Neural cell (in vitro differentiated cells): ENCODE measurements around the gene TULP3. TPM values are rescaled to one million over a fixed set of nuclear protein-coding genes. Genes with fewer than 3 reads are reported as not detected.

Source experiments
- H2AFZ ChIP-seq: fragments of 200-600, 300-800 bp; sonication (generic), shearing (Covaris generic); 2 replicates; pipeline ENCODE4 v1.6.0; 2014; ENCODE audit warnings: low read depth, mild to moderate bottlenecking, antibody characterized with exemption, low read length, moderate library complexity
- H3F3A ChIP-seq: fragments of 200-600 bp; shearing (Covaris generic); 2 replicates; pipeline ENCODE4 v1.6.1; 2016; ENCODE audit warnings: mild to moderate bottlenecking, moderate library complexity, mixed read lengths, antibody characterized with exemption, low read length; ENCODE audit not compliant: insufficient read depth, poor library complexity, severe bottlenecking
- H3K27ac ChIP-seq: fragments of 200-600, 300-800 bp; sonication (generic), shearing (Covaris generic); 2 replicates; pipeline ENCODE4 v1.5.1; 2014; ENCODE audit warnings: mild to moderate bottlenecking, low read length, moderate library complexity
- H3K27me3 ChIP-seq: fragments of 300-800, 200-600 bp; sonication (generic), shearing (Covaris generic); 2 replicates; pipeline ENCODE4 v1.6.0; 2014; ENCODE audit warnings: mild to moderate bottlenecking, low read depth, low read length, moderate library complexity; ENCODE audit not compliant: insufficient read depth
- H3K36me3 ChIP-seq: fragments of 300-800, 200-600 bp; sonication (generic), shearing (Covaris generic); 2 replicates; pipeline ENCODE4 v1.5.1; 2014; ENCODE audit warnings: mild to moderate bottlenecking, antibody characterized with exemption, low read length, moderate library complexity; ENCODE audit not compliant: insufficient read depth
- H3K4me2 ChIP-seq: fragments of 300-800, 200-600 bp; sonication (generic), shearing (Covaris generic); 2 replicates; pipeline ENCODE4 v1.6.0; 2014; ENCODE audit warnings: mild to moderate bottlenecking, low read length
- H3K4me3 ChIP-seq: fragments of 300-800, 200-600 bp; sonication (generic), shearing (Covaris generic); 2 replicates; pipeline ENCODE4 v1.5.1; 2014; ENCODE audit warnings: mild to moderate bottlenecking, low read length, moderate library complexity
- H3K79me2 ChIP-seq: fragments of 200-600 bp; shearing (Covaris generic); replicated peaks from 2 replicates; pipeline ENCODE4 v1.6.0; 2014; ENCODE audit warnings: mild to moderate bottlenecking, low read length, moderate library complexity; ENCODE audit not compliant: insufficient read depth
- H3K9ac ChIP-seq: fragments of 300-800, 200-600 bp; sonication (generic), shearing (Covaris generic); 2 replicates; pipeline ENCODE4 v1.6.1; 2016; ENCODE audit warnings: mild to moderate bottlenecking, low read length, mixed read lengths
- H3K9me2 ChIP-seq: fragments of 200-600 bp; shearing (Covaris generic); 2 replicates; pipeline ENCODE4 v1.6.1; 2016; ENCODE audit warnings: mild to moderate bottlenecking, low read length, mixed read lengths; ENCODE audit not compliant: insufficient read depth
- H3K9me3 ChIP-seq: fragments of 200-600, 300-800 bp; sonication (generic), shearing (Covaris generic); 2 replicates; pipeline ENCODE4 v1.6.1; 2016; ENCODE audit warnings: mild to moderate bottlenecking, mixed run types, low read length, moderate library complexity, mixed read lengths
- H4K20me1 ChIP-seq: fragments of 200-600 bp; shearing (Covaris generic); 2 replicates; pipeline ENCODE4 v1.6.1; 2016; ENCODE audit warnings: mild to moderate bottlenecking, mixed run types; ENCODE audit not compliant: insufficient read depth
- CTCF ChIP-seq: fragments of 450-650 bp; IDR thresholded peaks from 2 replicates; pipeline ENCODE4 v1.5.1; 2014; ENCODE audit warnings: antibody characterized with exemption, mild to moderate bottlenecking, moderate library complexity; ENCODE audit not compliant: poor library complexity, severe bottlenecking
- EP300 ChIP-seq: fragments of 450-650 bp; conservative IDR thresholded peaks from 2 replicates; pipeline ENCODE4 v1.6.1; 2014; ENCODE audit warnings: antibody characterized with exemption, mild to moderate bottlenecking, moderate library complexity; ENCODE audit not compliant: poor library complexity, severe bottlenecking
- EZH2 ChIP-seq: fragments of 200-600, 300-800 bp; shearing (Covaris generic), sonication (generic); IDR thresholded peaks from 2 replicates; pipeline ENCODE4 v1.6.1; 2014; ENCODE audit warnings: antibody characterized with exemption, low read length, borderline replicate concordance, mild to moderate bottlenecking; ENCODE audit not compliant: insufficient read depth, poor library complexity, severe bottlenecking
- MXI1 ChIP-seq: fragments of 450-650 bp; conservative IDR thresholded peaks from 2 replicates; pipeline ENCODE4 v1.6.1; 2014; ENCODE audit warnings: antibody characterized with exemption, mild to moderate bottlenecking; ENCODE audit not compliant: poor library complexity, severe bottlenecking
- POLR2AphosphoS5 ChIP-seq: IDR thresholded peaks from 2 replicates; pipeline ENCODE4 v1.6.1; 2012
- RAD21 ChIP-seq: fragments of 450-650 bp; conservative IDR thresholded peaks from 2 replicates; pipeline ENCODE4 v1.6.1; 2014; ENCODE audit warnings: antibody characterized with exemption, mild to moderate bottlenecking, moderate library complexity
- REST ChIP-seq: IDR thresholded peaks from 2 replicates; pipeline ENCODE4 v1.6.1; 2012; ENCODE audit warnings: borderline replicate concordance
- SMC3 ChIP-seq: fragments of 450-650 bp; conservative IDR thresholded peaks from 2 replicates; pipeline ENCODE4 v1.6.1; 2014; ENCODE audit warnings: antibody characterized with exemption, mild to moderate bottlenecking, moderate library complexity; ENCODE audit not compliant: poor library complexity
- TAF1 ChIP-seq: IDR thresholded peaks from 2 replicates; pipeline ENCODE4 v1.6.1; 2012; ENCODE audit warnings: low read depth
- polyA plus RNA-seq: library from polyadenylated mRNA; depleted of rRNA; stranded (reverse); fragments of >200 nt; gene quantifications from 2 replicates; pipeline ENCODE4 v1.2.3, GENCODE V29; 2014

The TULP3 gene
- polyA plus RNA-seq, 1 donor from 2014 or later = 9.3 TPM

GRCh38 chr12:2876431-2877046, 14.2 kb upstream of the TULP3 start:
- peak overlapping the region; percentile 86 for H3K4me3 ChIP-seq
- peaks cover 29% of the 10 kb centered on the region for H3K79me2 ChIP-seq
- H3K9me2 ChIP-seq = no peaks in the 10 kb centered on the region
- H3K4me2 ChIP-seq = no peak overlapping the region
- no peak overlapping the region for H3K9ac ChIP-seq
- no peaks in the 10 kb centered on the region for H3K27me3 ChIP-seq
- H3K27ac ChIP-seq = no peak overlapping the region
- no peaks in the 10 kb centered on the region for H3K9me3 ChIP-seq
- H3F3A ChIP-seq = no peaks in the 10 kb centered on the region
- TF ChIP-seq POLR2AphosphoS5 (no peak), REST (no peak), RAD21 (no peak), EP300 (no peak), TAF1 (no peak), CTCF (no peak), MXI1 (no peak), SMC3 (no peak), EZH2 (no peak)
- H4K20me1 ChIP-seq = no peaks in the 10 kb centered on the region
- no peak overlapping the region for H2AFZ ChIP-seq
- no peaks in the 10 kb centered on the region for H3K36me3 ChIP-seq

GRCh38 chr12:2877047-2877952, 13.4 kb upstream of the TULP3 start, which contains the start of the genes FOXM1 and RHNO1:
Gene FOXM1 (minus strand): TSS chr12:2877174. CDS start chr12:2874478, 2,696 bp downstream.
Gene RHNO1 (plus strand): TSS chr12:2877223. CDS start chr12:2885367, 8,144 bp downstream.
- Histone ChIP-seq H2AFZ (peak within 1 kb of the TSS; percentile 81), H3K36me3 (no peaks in the 10 kb centered on the region), H3K79me2 (peaks cover 32% of the 10 kb centered on the region), H4K20me1 (no peaks in the 10 kb centered on the region), H3K27ac (peak within 1 kb of the TSS; percentile 80), H3K9ac (peak within 1 kb of the TSS; percentile 85), H3F3A (no peaks in the 10 kb centered on the region), H3K4me2 (peak within 1 kb of the TSS; percentile 74), H3K9me3 (no peaks in the 10 kb centered on the region), H3K9me2 (no peaks in the 10 kb centered on the region), H3K27me3 (no peaks in the 10 kb centered on the region), H3K4me3 (peak within 1 kb of the TSS; percentile 86)
- TF ChIP-seq SMC3 = peak; percentile 11
- TF ChIP-seq MXI1 = peak; percentile 82
- no peak for TF ChIP-seq CTCF
- no peak for TF ChIP-seq EZH2
- peak; percentile 15 for TF ChIP-seq EP300
- peak; percentile 14 for TF ChIP-seq RAD21
- peak; percentile 96 for TF ChIP-seq POLR2AphosphoS5
- TF ChIP-seq REST = peak; percentile 79
- peak; percentile 36 for TF ChIP-seq TAF1
